ENCODE data around the gene LDHB. TPM values are rescaled to one million over a fixed set of nuclear protein-coding genes. Genes with fewer than 3 reads are reported as not detected.
"Not testable (repeated sequence)": the region's sequence is repeated elsewhere in the genome, so short reads cannot be mapped to it uniquely, and the experiment has no call there.

LDHB gene
- total and polyA plus RNA-seq, 4 experiments from 2014 or later: 1,100 to 2,555 (median 1,593) TPM

DNA sequence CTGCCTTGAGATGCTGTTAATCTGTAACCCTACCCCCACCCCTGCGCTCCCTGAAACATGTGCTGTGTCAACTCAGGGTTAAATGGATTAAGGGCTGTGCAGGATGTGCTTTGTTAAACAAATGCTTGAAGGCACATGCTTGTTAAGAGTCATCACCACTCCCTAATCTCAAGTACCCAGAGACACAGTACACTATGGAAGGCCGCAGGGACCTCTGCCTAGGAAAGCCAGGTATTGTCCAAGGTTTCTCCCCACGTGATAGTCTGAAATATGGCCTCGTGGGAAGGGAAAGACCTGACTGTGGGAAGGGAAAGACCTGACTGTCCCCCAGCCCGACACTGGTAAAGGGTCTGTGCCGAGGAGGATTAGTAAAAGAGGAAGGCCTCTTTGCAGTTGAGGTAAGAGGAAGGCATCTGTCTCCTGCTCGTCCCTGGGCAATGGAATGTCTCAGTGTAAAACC is 12.6 kb downstream of the LDHB start:
- H3K27me3 ChIP-seq (ENCODE audit: insufficient read depth, low read length); H3K27me3 Mint-ChIP-seq; H3K9me3 Mint-ChIP-seq; H3K9me3 ChIP-seq (ENCODE audit: control insufficient read depth in 1 of 2, low read length in 2 of 2); H3K4me3 ChIP-seq (ENCODE audit: low read length in 2 of 2); DNase-seq; intact Hi-C loops (cut with micrococcal nuclease); H3K27ac ChIP-seq (ENCODE audit: low read depth, low read length): not testable (repeated sequence)
- peaks cover 86 to 93% of the 10 kb centered on the region in 2 donors for H3K36me3 Mint-ChIP-seq
- H3K4me1 Mint-ChIP-seq: peaks cover 53 to 94% (median 82%) of the 10 kb centered on the region in 4 donors
- H3K4me3 Mint-ChIP-seq: peak overlapping the region in 5 of 8 donors; percentile 2 to 69 (median 15)
- peak overlapping the region in 6 of 7 donors; percentile 25 to 86 (median 74) for H3K27ac Mint-ChIP-seq
- CTCF ChIA-PET (ENCODE audit: partially characterized antibody): interaction anchor here (1.0 to 2.9 kb wide), 2 partner anchors 12 to 35 kb away, joined by 6 to 14 read pairs; partner anchors contain the start of gene LDHB
- peaks cover 86% of the 10 kb centered on the region for H3K4me1 ChIP-seq (ENCODE audit: insufficient read depth, low read length)
- H3K36me3 ChIP-seq (ENCODE audit: insufficient read depth, low read length): peaks cover 67% of the 10 kb centered on the region
- POLR2A ChIA-PET (ENCODE audit: partially characterized antibody): interaction anchor here (1.6 to 15.3 kb wide), 2 partner anchors 8 to 34 kb away, joined by 5 to 200 read pairs; partner anchors contain the start of gene LDHB

DNA sequence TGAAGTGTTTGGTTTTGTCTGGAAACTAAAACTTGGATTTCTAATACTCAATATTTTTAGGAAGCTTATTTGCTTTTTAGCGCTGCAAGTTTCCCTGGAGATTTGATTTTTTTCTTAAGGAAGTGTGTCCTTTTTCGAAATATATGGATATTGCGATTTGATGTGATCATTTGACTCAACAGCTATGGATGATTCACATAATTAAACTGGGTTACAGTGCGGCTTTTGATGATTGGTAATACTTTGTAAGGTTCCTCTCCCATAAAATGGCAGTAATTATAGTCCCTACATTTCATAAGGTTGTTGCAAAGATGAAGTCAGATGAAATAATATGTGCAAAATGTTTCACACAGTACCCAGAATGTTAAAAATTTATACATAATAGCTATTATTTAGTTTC is 13.1 kb downstream of the LDHB start:
- Histone ChIP-seq H3K4me1 (ENCODE audit: insufficient read depth, low read length) (peaks cover 85% of the 10 kb centered on the region), H3K27me3 (ENCODE audit: insufficient read depth, low read length) (no peaks in the 10 kb centered on the region), H3K27ac (ENCODE audit: low read depth, low read length) (no peak overlapping the region), H3K36me3 (ENCODE audit: insufficient read depth, low read length) (peaks cover 70% of the 10 kb centered on the region), H3K4me3 (ENCODE audit: low read length in 2 of 2) (no peak overlapping the region), H3K9me3 (ENCODE audit: control insufficient read depth in 1 of 2, low read length in 2 of 2) (no peaks in the 10 kb centered on the region)
- intact Hi-C loops (cut with micrococcal nuclease): loop anchor here (1.0 to 5.0 kb wide), 2 partner anchors 10 to 33 kb away; no protein-coding TSS in a partner anchor
- peaks cover 54 to 92% (median 79%) of the 10 kb centered on the region in 4 donors for H3K4me1 Mint-ChIP-seq
- DNase-seq: no peak
- ChIA-PET CTCF (ENCODE audit: partially characterized antibody) (interaction anchor here (0.6 to 2.9 kb wide), 4 partner anchors 13 to 35 kb away, joined by 3 to 14 read pairs (median 5); partner anchors contain the start of gene LDHB), POLR2A (ENCODE audit: partially characterized antibody) (interaction anchor here (1.6 to 15.3 kb wide), 2 partner anchors 8 to 34 kb away, joined by 5 to 200 read pairs; partner anchors contain the start of gene LDHB)
- no peaks in the 10 kb centered on the region for H3K27me3 Mint-ChIP-seq
- peaks cover 83 to 90% of the 10 kb centered on the region in 2 donors for H3K36me3 Mint-ChIP-seq
- no peaks in the 10 kb centered on the region for H3K9me3 Mint-ChIP-seq
- H3K27ac Mint-ChIP-seq: peak overlapping the region in 3 of 7 donors; percentile 25 to 57 (median 35)
- H3K4me3 Mint-ChIP-seq: peak overlapping the region in 1 of 8 donors; percentile 31

DNA sequence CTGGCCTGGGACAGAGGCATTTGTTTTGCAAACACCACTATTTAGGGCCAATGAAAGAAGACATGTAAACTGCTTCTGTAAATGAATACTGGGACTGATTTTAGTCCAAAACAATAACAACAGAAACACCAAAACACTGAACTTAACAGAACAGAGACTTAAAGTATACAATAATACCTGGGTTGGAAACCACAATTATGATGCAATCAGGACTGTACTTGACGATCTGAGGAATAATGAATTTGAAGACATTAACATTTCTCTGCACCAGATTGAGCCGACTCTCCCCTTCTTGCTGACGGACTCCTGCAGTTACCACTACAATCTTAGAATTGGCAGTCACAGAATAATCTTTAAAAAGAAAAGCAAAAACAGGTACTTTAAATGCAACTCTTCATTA is 13.9 kb downstream of the LDHB start:
- Mint-ChIP-seq H3K4me3 (peak overlapping the region in 5 of 8 donors; percentile 3 to 74 (median 36)), H3K36me3 (peaks cover 85 to 90% of the 10 kb centered on the region in 2 donors), H3K4me1 (peaks cover 56 to 92% (median 81%) of the 10 kb centered on the region in 4 donors), H3K9me3 (no peaks in the 10 kb centered on the region), H3K27ac (peak overlapping the region; percentile 34 to 93 (median 76)), H3K27me3 (no peaks in the 10 kb centered on the region)
- no peak for DNase-seq
- H3K27me3 ChIP-seq (ENCODE audit: insufficient read depth, low read length): no peaks in the 10 kb centered on the region
- peaks cover 85% of the 10 kb centered on the region for H3K4me1 ChIP-seq (ENCODE audit: insufficient read depth, low read length)
- CTCF ChIA-PET (ENCODE audit: partially characterized antibody): interaction anchor here (0.6 to 2.9 kb wide), 8 partner anchors 8 to 36 kb away, joined by 3 to 14 read pairs (median 4); partner anchors contain the start of gene LDHB
- H3K9me3 ChIP-seq (ENCODE audit: control insufficient read depth in 1 of 2, low read length in 2 of 2): no peaks in the 10 kb centered on the region
- H3K36me3 ChIP-seq (ENCODE audit: insufficient read depth, low read length): peaks cover 67% of the 10 kb centered on the region
- H3K4me3 ChIP-seq (ENCODE audit: low read length in 2 of 2): no peak overlapping the region
- intact Hi-C loops (cut with micrococcal nuclease): loop anchor here (1.0 to 5.0 kb wide), 2 partner anchors 11 to 34 kb away; no protein-coding TSS in a partner anchor
- peak overlapping the region; percentile 13 for H3K27ac ChIP-seq (ENCODE audit: low read depth, low read length)
- POLR2A ChIA-PET (ENCODE audit: partially characterized antibody): interaction anchor here (1.3 to 15.3 kb wide), 4 partner anchors 9 to 42 kb away, joined by 3 to 200 read pairs (median 4); partner anchors contain the start of gene LDHB

GRCh38 chr12:21642707-21643389 is 14.8 kb downstream of the LDHB start:
- H3K4me1 ChIP-seq (ENCODE audit: insufficient read depth, low read length): peaks cover 85% of the 10 kb centered on the region
- Mint-ChIP-seq H3K27ac (peak overlapping the region in 6 of 7 donors; percentile 30 to 83 (median 50)), H3K36me3 (peaks cover 84 to 89% of the 10 kb centered on the region in 2 donors), H3K27me3 (no peaks in the 10 kb centered on the region), H3K4me3 (peak overlapping the region in 7 of 8 donors; percentile 25 to 49 (median 36)), H3K4me1 (peaks cover 55 to 92% (median 75%) of the 10 kb centered on the region in 4 donors), H3K9me3 (no peaks in the 10 kb centered on the region)
- no peak overlapping the region for H3K27ac ChIP-seq (ENCODE audit: low read depth, low read length)
- DNase-seq: no peak
- intact Hi-C loops (cut with micrococcal nuclease): loop anchor here (5.0 kb wide), 1 partner anchor 34 kb away; no protein-coding TSS in a partner anchor
- H3K27me3 ChIP-seq (ENCODE audit: insufficient read depth, low read length): no peaks in the 10 kb centered on the region
- H3K36me3 ChIP-seq (ENCODE audit: insufficient read depth, low read length): peaks cover 62% of the 10 kb centered on the region
- ChIA-PET CTCF (ENCODE audit: partially characterized antibody) (interaction anchor here (0.6 to 2.9 kb wide), 8 partner anchors 9 to 46 kb away, joined by 3 to 14 read pairs (median 3); partner anchors contain the start of gene LDHB), POLR2A (ENCODE audit: partially characterized antibody) (interaction anchor here (0.5 to 15.3 kb wide), 6 partner anchors 9 to 517 kb away, joined by 3 to 200 read pairs (median 3); partner anchors contain the start of gene LDHB)
- H3K4me3 ChIP-seq (ENCODE audit: low read length in 2 of 2): no peak overlapping the region
- H3K9me3 ChIP-seq (ENCODE audit: control insufficient read depth in 1 of 2, low read length in 2 of 2): no peaks in the 10 kb centered on the region

DNA sequence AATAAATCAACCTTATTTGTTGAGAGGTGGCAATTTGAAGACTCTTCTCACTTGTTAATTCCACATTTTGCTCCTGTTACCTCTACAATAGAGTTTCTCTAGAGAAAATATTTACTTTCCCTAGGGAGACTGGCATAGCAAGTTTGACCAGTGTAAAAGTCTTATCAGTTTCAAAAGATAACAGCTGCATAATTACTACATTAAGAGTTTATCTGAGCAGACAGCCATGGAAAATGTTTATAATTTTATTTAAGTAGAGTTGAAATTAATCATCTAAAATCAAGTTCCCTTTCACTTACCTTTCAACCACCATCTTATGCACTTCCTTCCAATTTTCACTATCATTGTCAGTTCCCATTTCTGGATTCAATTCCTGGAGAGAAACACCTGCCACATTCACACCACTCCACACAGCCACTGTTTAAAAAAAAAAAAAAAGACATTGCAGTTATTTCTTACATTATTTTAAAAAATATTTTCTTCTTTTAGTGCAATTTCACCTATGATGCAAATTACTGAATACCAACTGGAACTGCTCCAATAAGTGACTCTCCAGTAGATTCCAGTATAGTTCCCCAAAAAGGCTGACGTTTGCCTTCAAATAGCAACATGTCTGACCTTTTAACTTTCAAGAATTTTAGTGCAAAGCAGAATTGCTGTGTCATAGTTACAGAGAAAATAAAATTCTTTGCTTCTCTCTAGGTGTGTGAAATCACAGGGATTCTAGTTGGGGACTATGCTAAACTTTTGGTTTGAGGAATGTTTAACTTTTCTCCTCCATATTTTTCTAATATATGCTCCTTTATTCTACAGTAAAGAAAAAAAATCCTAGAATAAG is 19.4 kb downstream of the LDHB start:
- H3K9me3 ChIP-seq (ENCODE audit: control insufficient read depth in 1 of 2, low read length in 2 of 2): no peaks in the 10 kb centered on the region
- intact Hi-C loops (cut with micrococcal nuclease): loop anchor here (2.0 kb wide), 1 partner anchor 19 kb away; the partner anchor contains the start of gene LDHB
- H3K27ac ChIP-seq (ENCODE audit: low read depth, low read length): no peak overlapping the region
- no peaks in the 10 kb centered on the region for H3K27me3 ChIP-seq (ENCODE audit: insufficient read depth, low read length)
- Mint-ChIP-seq H3K27ac (peak overlapping the region; percentile 24 to 77 (median 41)), H3K9me3 (peaks cover 0 to 2% (median 0%) of the 10 kb centered on the region in 8 donors), H3K36me3 (peaks cover 84 to 87% of the 10 kb centered on the region in 2 donors), H3K27me3 (no peaks in the 10 kb centered on the region), H3K4me3 (peak overlapping the region in 2 of 8 donors; percentile 36 to 39), H3K4me1 (peaks cover 38 to 60% (median 45%) of the 10 kb centered on the region in 4 donors)
- CTCF ChIA-PET (ENCODE audit: partially characterized antibody): interaction anchor here (1.0 to 2.2 kb wide), 3 partner anchors 16 to 43 kb away, joined by 3 to 11 read pairs (median 3); no protein-coding TSS in a partner anchor
- no peak for DNase-seq
- POLR2A ChIA-PET (ENCODE audit: partially characterized antibody): interaction anchor here (15.3 kb wide), 1 partner anchor 15 kb away, joined by 200 read pairs; the partner anchor contains the start of gene LDHB
- peaks cover 55% of the 10 kb centered on the region for H3K4me1 ChIP-seq (ENCODE audit: insufficient read depth, low read length)
- no peak overlapping the region for H3K4me3 ChIP-seq (ENCODE audit: low read length in 2 of 2)
- peaks cover 58% of the 10 kb centered on the region for H3K36me3 ChIP-seq (ENCODE audit: insufficient read depth, low read length)

- no peaks in the 10 kb centered on the region for H3K27me3 ChIP-seq (ENCODE audit: insufficient read depth, low read length)
- H3K4me1 ChIP-seq (ENCODE audit: insufficient read depth, low read length): peaks cover 19% of the 10 kb centered on the region
- H3K36me3 ChIP-seq (ENCODE audit: insufficient read depth, low read length): peaks cover 34% of the 10 kb centered on the region
- intact Hi-C loops (cut with micrococcal nuclease): no loop called here
- no peaks in the 10 kb centered on the region for H3K9me3 ChIP-seq (ENCODE audit: control insufficient read depth in 1 of 2, low read length in 2 of 2)
- no peak overlapping the region for H3K27ac ChIP-seq (ENCODE audit: low read depth, low read length)
- CTCF ChIA-PET (ENCODE audit: partially characterized antibody): interaction anchor here (2.5 kb wide), 1 partner anchor 46 kb away, joined by 5 read pairs; no protein-coding TSS in a partner anchor
- peak overlapping the region in 5 of 7 donors; percentile 9 to 85 (median 23) for H3K27ac Mint-ChIP-seq
- POLR2A ChIA-PET (ENCODE audit: partially characterized antibody): interaction anchor here (0.6 to 15.3 kb wide), 7 partner anchors 8 to 46 kb away, joined by 3 to 200 read pairs (median 7); partner anchors contain the start of gene LDHB
- no peaks in the 10 kb centered on the region for H3K27me3 Mint-ChIP-seq
- H3K36me3 Mint-ChIP-seq: peaks cover 73 to 75% of the 10 kb centered on the region in 2 donors
- DNase-seq: no peak
- H3K4me1 Mint-ChIP-seq: peaks cover 20 to 26% (median 23%) of the 10 kb centered on the region in 4 donors
- no peak overlapping the region for H3K4me3 ChIP-seq (ENCODE audit: low read length in 2 of 2)
- peaks cover 0 to 2% (median 0%) of the 10 kb centered on the region in 8 donors for H3K9me3 Mint-ChIP-seq
- H3K4me3 Mint-ChIP-seq: no peak overlapping the region
These were observed 23.4 kb downstream of the LDHB start for GRCh38 chr12:21634245-21634644.

Measured in CD4-positive, alpha-beta memory T cell (primary cell).